ENCODE measurements around the gene FLNB.

- TF ChIP-seq, protein P1, sequence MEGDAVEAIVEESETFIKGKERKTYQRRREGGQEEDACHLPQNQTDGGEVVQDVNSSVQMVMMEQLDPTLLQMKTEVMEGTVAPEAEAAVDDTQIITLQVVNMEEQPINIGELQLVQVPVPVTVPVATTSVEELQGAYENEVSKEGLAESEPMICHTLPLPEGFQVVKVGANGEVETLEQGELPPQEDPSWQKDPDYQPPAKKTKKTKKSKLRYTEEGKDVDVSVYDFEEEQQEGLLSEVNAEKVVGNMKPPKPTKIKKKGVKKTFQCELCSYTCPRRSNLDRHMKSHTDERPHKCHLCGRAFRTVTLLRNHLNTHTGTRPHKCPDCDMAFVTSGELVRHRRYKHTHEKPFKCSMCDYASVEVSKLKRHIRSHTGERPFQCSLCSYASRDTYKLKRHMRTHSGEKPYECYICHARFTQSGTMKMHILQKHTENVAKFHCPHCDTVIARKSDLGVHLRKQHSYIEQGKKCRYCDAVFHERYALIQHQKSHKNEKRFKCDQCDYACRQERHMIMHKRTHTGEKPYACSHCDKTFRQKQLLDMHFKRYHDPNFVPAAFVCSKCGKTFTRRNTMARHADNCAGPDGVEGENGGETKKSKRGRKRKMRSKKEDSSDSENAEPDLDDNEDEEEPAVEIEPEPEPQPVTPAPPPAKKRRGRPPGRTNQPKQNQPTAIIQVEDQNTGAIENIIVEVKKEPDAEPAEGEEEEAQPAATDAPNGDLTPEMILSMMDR (IDR thresholded peaks at IDR 0.05): no peak
- TF ChIP-seq JUN (CRISPR knock-in tag; IDR thresholded peaks at IDR 0.05): no peak
- TF ChIP-seq E2F4 (CRISPR knock-in tag; IDR thresholded peaks at IDR 0.05; ENCODE audit: borderline replicate concordance, low read depth): no peak
- TF ChIP-seq CREM (CRISPR knock-in tag; IDR thresholded peaks at IDR 0.05): no peak
- TF ChIP-seq, protein P2, sequence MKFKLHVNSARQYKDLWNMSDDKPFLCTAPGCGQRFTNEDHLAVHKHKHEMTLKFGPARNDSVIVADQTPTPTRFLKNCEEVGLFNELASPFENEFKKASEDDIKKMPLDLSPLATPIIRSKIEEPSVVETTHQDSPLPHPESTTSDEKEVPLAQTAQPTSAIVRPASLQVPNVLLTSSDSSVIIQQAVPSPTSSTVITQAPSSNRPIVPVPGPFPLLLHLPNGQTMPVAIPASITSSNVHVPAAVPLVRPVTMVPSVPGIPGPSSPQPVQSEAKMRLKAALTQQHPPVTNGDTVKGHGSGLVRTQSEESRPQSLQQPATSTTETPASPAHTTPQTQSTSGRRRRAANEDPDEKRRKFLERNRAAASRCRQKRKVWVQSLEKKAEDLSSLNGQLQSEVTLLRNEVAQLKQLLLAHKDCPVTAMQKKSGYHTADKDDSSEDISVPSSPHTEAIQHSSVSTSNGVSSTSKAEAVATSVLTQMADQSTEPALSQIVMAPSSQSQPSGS (CRISPR knock-in tag; IDR thresholded peaks at IDR 0.05; ENCODE audit: borderline replicate concordance, low read depth): no peak
- TF ChIP-seq SP1 (CRISPR knock-in tag; conservative IDR thresholded peaks at IDR 0.05): no peak
- no peak for TF ChIP-seq TEAD4 (CRISPR knock-in tag; IDR thresholded peaks at IDR 0.05)
These were observed 22.0 kb upstream of the FLNB start for GRCh38 chr3:57986261-57986660.
